Endothelial cell of umbilical vein (primary cell): ENCODE data around the gene ILKAP. TPM values are rescaled to one million over a fixed set of nuclear protein-coding genes. Genes with fewer than 3 reads are reported as not detected.

Experiments used
- BruUV-seq: library from RNA; stranded (reverse); fragments of 400-500 nt; replicated peaks from 2 replicates; lab custom pipeline; 2021; lab: Mats Ljungman, UMichigan
- CTCF ChIA-PET: fragments of 300-600, 350-600 bp; sonication (Branson Sonifier 250); formaldehyde crosslinking; loops from one replicate; lab custom pipeline; 2021; ENCODE audit warnings: antibody characterized with exemption, inconsistent platforms; lab: Charles Lee
- POLR2A ChIA-PET: fragments of 300-600, 350-600 bp; sonication (Branson Sonifier 250); formaldehyde crosslinking; loops from one replicate; lab custom pipeline; 2021; ENCODE audit warnings: antibody characterized with exemption, inconsistent platforms; lab: Charles Lee
- DNase-seq: peaks from one replicate; pipeline ENCODE4 v3.0.0-alpha.2; 2011; ENCODE audit warnings: low read depth, low spot score
- FAIRE-seq: peaks from 2 replicates; lab custom pipeline; 2011; peaks lifted over from hg19 to GRCh38; lab: Jason Lieb, UNC
- H2AFZ ChIP-seq: 2 replicates; pipeline ENCODE4 v1.6.0; 2012; ENCODE audit warnings: low read depth, low read length, control low read depth, inconsistent platforms
- H3K27ac ChIP-seq: 2 replicates; pipeline ENCODE4 v1.5.1; 2011; ENCODE audit warnings: low read depth, mild to moderate bottlenecking, control low read depth, low read length, moderate library complexity; ENCODE audit not compliant: insufficient read depth
- H3K27me3 ChIP-seq, 2 experiments: 2 replicates each; pipeline versions ENCODE4 v1.6.0 to v1.6.1; 2011; ENCODE audit warnings: low read length in 2 of 2, mixed read lengths in 1 of 2; ENCODE audit not compliant: control insufficient read depth in 2 of 2, insufficient read depth in 2 of 2
- H3K36me3 ChIP-seq, 2 experiments: 2 replicates in 1 of 2; 3 replicates in 1 of 2; pipeline ENCODE4 v1.5.1; 2011; ENCODE audit warnings: low read length in 2 of 2, mild to moderate bottlenecking in 1 of 2, moderate library complexity in 1 of 2; ENCODE audit not compliant: control insufficient read depth in 2 of 2, insufficient read depth in 2 of 2; ENCODE audit errors: extremely low read depth in 1 of 2
- H3K4me1 ChIP-seq: 3 replicates; pipeline ENCODE4 v1.5.1; 2011; ENCODE audit warnings: mild to moderate bottlenecking, low read length; ENCODE audit not compliant: control insufficient read depth, insufficient read depth; ENCODE audit errors: extremely low read depth
- H3K4me2 ChIP-seq: 2 replicates; pipeline ENCODE4 v1.6.1; 2011; ENCODE audit warnings: low read length, control low read depth, mixed read lengths; ENCODE audit not compliant: insufficient read depth
- H3K4me3 ChIP-seq, 3 experiments: fragments of 200-600 bp in 1 of 3; sonication (generic), shearing (Covaris generic) in 1 of 3; replicated peaks in 1 of 3; 2 replicates each; pipeline ENCODE4 v1.5.1; 2011 to 2016; ENCODE audit warnings: control low read depth in 3 of 3, low read length in 3 of 3, mild to moderate bottlenecking in 2 of 3, inconsistent platforms in 1 of 3, low read depth in 1 of 3, moderate library complexity in 1 of 3; ENCODE audit not compliant: insufficient read depth in 1 of 3
- H3K79me2 ChIP-seq: 2 replicates; pipeline ENCODE4 v1.6.0; 2012; ENCODE audit warnings: low read length, inconsistent platforms; ENCODE audit not compliant: control insufficient read depth, insufficient read depth
- H3K9ac ChIP-seq: replicated peaks from 2 replicates; pipeline ENCODE3; 2011; ENCODE audit warnings: low read length, control low read depth; ENCODE audit not compliant: insufficient read depth; ENCODE audit errors: extremely low read depth
- H3K9me1 ChIP-seq: replicated peaks from 3 replicates; pipeline ENCODE4 v1.6.0; 2011; ENCODE audit warnings: mild to moderate bottlenecking, low read length; ENCODE audit not compliant: control insufficient read depth, insufficient read depth; ENCODE audit errors: extremely low read depth
- H3K9me3 ChIP-seq: replicated peaks from 2 replicates; pipeline ENCODE4 v1.5.1; 2012; ENCODE audit warnings: low read length, inconsistent platforms; ENCODE audit not compliant: control insufficient read depth, insufficient read depth
- H4K20me1 ChIP-seq: replicated peaks from 2 replicates; pipeline ENCODE3; 2011; ENCODE audit warnings: mild to moderate bottlenecking, low read length; ENCODE audit not compliant: control insufficient read depth, insufficient read depth; ENCODE audit errors: extremely low read depth
- CTCF ChIP-seq, 2 donors: IDR thresholded peaks; 1 replicate in 1 of 2; 2 replicates in 1 of 2; pipeline ENCODE4 v1.5.1; 2011; ENCODE audit warnings: low read length in 2 of 2, mild to moderate bottlenecking in 2 of 2, moderate library complexity in 2 of 2, control low read depth in 1 of 2, inconsistent platforms in 1 of 2, low read depth in 1 of 2; ENCODE audit not compliant: insufficient read depth in 1 of 2; ENCODE audit errors: extremely low read depth in 1 of 2
- FOS ChIP-seq: IDR thresholded peaks from 2 replicates; pipeline ENCODE4 v1.6.1; 2011; ENCODE audit warnings: mild to moderate bottlenecking, low read length, moderate library complexity, borderline replicate concordance; ENCODE audit not compliant: insufficient read depth
- GATA2 ChIP-seq: IDR thresholded peaks from 2 replicates; pipeline ENCODE4 v1.7.0; 2011; ENCODE audit warnings: low read depth, mild to moderate bottlenecking, moderate library complexity, mixed read lengths, low read length; ENCODE audit not compliant: insufficient read length, insufficient read depth
- JUN ChIP-seq: IDR thresholded peaks from 2 replicates; pipeline ENCODE4 v1.6.1; 2011; ENCODE audit warnings: borderline replicate concordance, low read depth; ENCODE audit not compliant: insufficient read length, insufficient read depth
- MAX ChIP-seq: IDR thresholded peaks from 2 replicates; pipeline ENCODE4 v1.6.1; 2011; ENCODE audit not compliant: insufficient read depth, insufficient read length
- MYC ChIP-seq: IDR thresholded peaks from one replicate; pipeline ENCODE4 v1.6.1; 2011; ENCODE audit warnings: mild to moderate bottlenecking, low read depth, low read length
- POLR2A ChIP-seq: IDR thresholded peaks from 2 replicates; pipeline ENCODE4 v1.6.1; 2012; ENCODE audit warnings: low read depth, mild to moderate bottlenecking, control low read depth, low read length
- POLR2AphosphoS5 ChIP-seq: IDR thresholded peaks from 2 replicates; pipeline ENCODE4 v1.6.1; 2012; ENCODE audit warnings: low read depth, mild to moderate bottlenecking, control low read depth, low read length, moderate library complexity; ENCODE audit not compliant: insufficient read depth
- dilution Hi-C: fragments of 300-500 bp; cut with MboI; formaldehyde crosslinking; loops from one replicate; pipeline ENCODE4 v1.15.0; 2019; ENCODE audit warnings: low sequenced_read_pairs; ENCODE audit not compliant: extremely low pct_ligation_motif_present
- intact Hi-C: fragments of 100-400 bp; cut with micrococcal nuclease; formaldehyde crosslinking; loops from one replicate; pipeline ENCODE4 v1.10.0; 2022
- polyA plus RNA-seq, 4 experiments: library from polyadenylated mRNA; depleted of rRNA in 3 of 4; stranded (reverse) in 3 of 4; unstranded in 1 of 4; fragments of >200 nt; gene quantifications; 2 replicates each; pipeline versions ENCODE4 v1.2.1 to v1.2.3, GENCODE V29; 2011 to 2012; ENCODE audit warnings: missing spikeins in 1 of 4
- total RNA-seq: library from RNA; stranded (reverse); gene quantifications from 2 replicates; pipeline ENCODE4 v1.2.3, GENCODE V29; 2021

ILKAP gene
- total and polyA plus RNA-seq, 2 donors (not counting 3 experiments of a cell fraction or from before 2014, with no cell fraction given): 49.2 to 49.8 TPM

- no peaks in the 10 kb centered on the region for H3K9me3 ChIP-seq
- FAIRE-seq: peak; percentile 40
- dilution Hi-C loops: no loop called here
Measured at GRCh38 chr2:238170386-238171071, 33.0 kb downstream of the ILKAP start.

GRCh38 chr2:238169708-238170251 lies 33.7 kb downstream of the ILKAP start:
- TF ChIP-seq MYC (no peak), FOS (peak; percentile 73), MAX (no peak), POLR2AphosphoS5 (peak; percentile 46), POLR2A (no peak), CTCF (IDR thresholded peaks at IDR 0.05; ENCODE audit: extremely low read depth in 1 of 2, insufficient read depth in 1 of 2, low read depth in 1 of 2, low read length in 2 of 2) (no peak), JUN (peak; percentile 79)
- CTCF ChIA-PET: interaction anchor here (0.6 to 2.2 kb wide), 5 partner anchors 10 to 312 kb away, joined by 3 to 13 read pairs (median 5); partner anchors contain the start of gene ERFE
- dilution Hi-C loops (no loop called here), intact Hi-C loops (loop anchor here (1.0 kb wide), 1 partner anchor 34 kb away; the partner anchor contains the start of gene ILKAP)
- no peaks in the 10 kb centered on the region for H4K20me1 ChIP-seq
- no peak overlapping the region for H2AFZ ChIP-seq
- DNase-seq: peak; percentile 81
- peak; percentile 98 for FAIRE-seq
- no TSS peak for BruUV-seq
- H3K27ac ChIP-seq: peak overlapping the region; percentile 89
- POLR2A ChIA-PET: interaction anchor here (1.1 kb wide), 1 partner anchor 61 kb away, joined by 3 read pairs; no protein-coding TSS in a partner anchor
- no peaks in the 10 kb centered on the region for H3K9me1 ChIP-seq
- H3K79me2 ChIP-seq: no peaks in the 10 kb centered on the region
- H3K4me1 ChIP-seq: peaks cover 29% of the 10 kb centered on the region
- peak overlapping the region; percentile 48 for H3K9ac ChIP-seq
- H3K9me3 ChIP-seq: no peaks in the 10 kb centered on the region
- peak overlapping the region; percentile 14 for H3K4me2 ChIP-seq
- peaks cover 10 to 22% of the 10 kb centered on the region in 2 experiments for H3K36me3 ChIP-seq
- H3K4me3 ChIP-seq: no peak overlapping the region
- H3K27me3 ChIP-seq: no peaks in the 10 kb centered on the region

More at GRCh38 chr2:238170386-238171071, 33.0 kb downstream of the ILKAP start:
- H3K9me1 ChIP-seq: no peaks in the 10 kb centered on the region
- DNase-seq: peak; percentile 26
- BruUV-seq: no TSS peak
- TF ChIP-seq GATA2: no peak
- peak; percentile 24 for TF ChIP-seq FOS
- TF ChIP-seq MAX: no peak
- no peak for TF ChIP-seq POLR2A
- H3K4me1 ChIP-seq: peaks cover 29% of the 10 kb centered on the region
- H3K79me2 ChIP-seq: no peaks in the 10 kb centered on the region
- peak overlapping the region; percentile 89 for H3K27ac ChIP-seq
- no peak overlapping the region for H2AFZ ChIP-seq
- H4K20me1 ChIP-seq: no peaks in the 10 kb centered on the region
- ChIA-PET CTCF (interaction anchor here (0.6 to 2.2 kb wide), 6 partner anchors 10 to 313 kb away, joined by 3 to 13 read pairs (median 4); partner anchors contain the start of gene ERFE), POLR2A (no interaction called here)
- no peaks in the 10 kb centered on the region for H3K27me3 ChIP-seq
- intact Hi-C loops: no loop called here
- H3K36me3 ChIP-seq: peaks cover 10 to 23% of the 10 kb centered on the region in 2 experiments
- peak overlapping the region; percentile 48 for H3K9ac ChIP-seq
- H3K4me3 ChIP-seq: no peak overlapping the region
- H3K4me2 ChIP-seq: peak overlapping the region; percentile 14
